WI38 (cell line): ENCODE measurements around the gene PRR19.

ENCODE experiments used
- H3K4me3 ChIP-seq: 2 replicates; pipeline ENCODE4 v1.5.1; 2011; ENCODE audit warnings: low read depth, mild to moderate bottlenecking, control low read depth, low read length
- CTCF ChIP-seq: IDR thresholded peaks from 2 replicates; pipeline ENCODE4 v1.5.1; 2012; ENCODE audit warnings: low read depth, mild to moderate bottlenecking, control low read depth, low read length

Gene PRR19

GRCh38 chr19:42269478-42270345 lies 32.2 kb upstream of the PRR19 start:
- H3K4me3 ChIP-seq = peak overlapping the region; percentile 69
- TF ChIP-seq CTCF = no peak

GRCh38 chr19:42270346-42271044 lies 31.4 kb upstream of the PRR19 start:
- H3K4me3 ChIP-seq = peak overlapping the region; percentile 69
- no peak for TF ChIP-seq CTCF

GRCh38 chr19:42271045-42271419 lies 30.9 kb upstream of the PRR19 start:
- TF ChIP-seq CTCF = no peak
- peak overlapping the region; percentile 69 for H3K4me3 ChIP-seq

GRCh38 chr19:42271861-42272534 lies 29.9 kb upstream of the PRR19 start:
- H3K4me3 ChIP-seq = no peak overlapping the region
- no peak for TF ChIP-seq CTCF

- no peak for TF ChIP-seq CTCF
- H3K4me3 ChIP-seq = no peak overlapping the region
These were observed 29.4 kb upstream of the PRR19 start for GRCh38 chr19:42272535-42272897.

GRCh38 chr19:42272989-42273406 lies 28.9 kb upstream of the PRR19 start:
- TF ChIP-seq CTCF = no peak
- H3K4me3 ChIP-seq = no peak overlapping the region
